HepG2 (cell line): ENCODE data around the gene DDX18. TPM values are rescaled to one million over a fixed set of nuclear protein-coding genes. Genes with fewer than 3 reads are reported as not detected.
A peak's percentile ranks its signal among the peaks of the same experiment; 100 is the strongest.

Source experiments
- DBP ChIP-seq: sonication (generic); formaldehyde crosslinking; IDR thresholded peaks from 2 replicates; pipeline ENCODE4 v1.4.0; 2020; ENCODE audit warnings: missing genetic modification reagents; ENCODE audit errors: not compliant biosample characterization
- EZH2 ChIP-seq: conservative IDR thresholded peaks from 2 replicates; pipeline ENCODE4 v1.6.1; 2012; ENCODE audit warnings: mild to moderate bottlenecking, low read depth, low read length, moderate library complexity
- GMEB2 ChIP-seq: IDR thresholded peaks from 2 replicates; pipeline ENCODE4 v1.6.1; 2016; ENCODE audit warnings: missing biosample characterization, missing genetic modification reagents, low read depth
- HNF1B ChIP-seq: sonication (generic); formaldehyde crosslinking; IDR thresholded peaks from 2 replicates; pipeline ENCODE4 v1.5.1; 2020; ENCODE audit warnings: mild to moderate bottlenecking, moderate library complexity, missing genetic modification reagents
- IKZF1 ChIP-seq: fragments of 450-650 bp; IDR thresholded peaks from 2 replicates; pipeline ENCODE4 v1.7.1; 2016
- KDM4B ChIP-seq: sonication (generic); formaldehyde crosslinking; IDR thresholded peaks from 2 replicates; pipeline ENCODE4 v1.4.0; 2020; ENCODE audit warnings: missing genetic modification reagents
- MATR3 ChIP-seq: sonication (generic); formaldehyde crosslinking; IDR thresholded peaks from 2 replicates; pipeline ENCODE4 v1.4.0; 2020; ENCODE audit warnings: missing genetic modification reagents
- MAX ChIP-seq: IDR thresholded peaks from 2 replicates; pipeline ENCODE4 v1.6.1; 2012; ENCODE audit warnings: inconsistent platforms
- MIXL1 ChIP-seq: IDR thresholded peaks from 2 replicates; pipeline ENCODE4 v1.6.1; 2016
- MZF1 ChIP-seq: sonication (generic); formaldehyde crosslinking; IDR thresholded peaks from 2 replicates; pipeline ENCODE4 v1.8.1; 2023; ENCODE audit warnings: mild to moderate bottlenecking, missing genetic modification reagents, borderline replicate concordance
- PRPF4 ChIP-seq: fragments of 200-400 bp; formaldehyde crosslinking; IDR thresholded peaks from 2 replicates; pipeline ENCODE4 v1.6.1; 2016; ENCODE audit warnings: low read length, low read depth; ENCODE audit not compliant: poor library complexity, severe bottlenecking
- RXRB ChIP-seq: IDR thresholded peaks from 2 replicates; pipeline ENCODE4 v1.6.1; 2016; ENCODE audit warnings: borderline replicate concordance, missing genetic modification reagents, missing compliant biosample characterization
- SSRP1 ChIP-seq: IDR thresholded peaks from 2 replicates; pipeline ENCODE4 v1.6.1; 2016; ENCODE audit warnings: control low read depth
- SYNCRIP ChIP-seq: fragments of 200-400 bp; formaldehyde crosslinking; IDR thresholded peaks from 2 replicates; pipeline ENCODE4 v1.6.1; 2018; ENCODE audit warnings: mild to moderate bottlenecking, low read depth, low read length; ENCODE audit not compliant: insufficient read depth
- TBP ChIP-seq: sonication (generic); formaldehyde crosslinking; IDR thresholded peaks from 2 replicates; pipeline ENCODE4 v1.5.0; 2020; ENCODE audit warnings: missing genetic modification reagents
- TFAP4 ChIP-seq: sonication (generic); IDR thresholded peaks from 2 replicates; pipeline ENCODE4 v1.6.1; 2016; ENCODE audit warnings: low read depth, borderline replicate concordance
- XRCC5 ChIP-seq: fragments of 200-400 bp; formaldehyde crosslinking; optimal IDR thresholded peaks from 2 replicates; pipeline ENCODE3; 2017; ENCODE audit warnings: mild to moderate bottlenecking, low read length
- YY1 ChIP-seq: IDR thresholded peaks from 2 replicates; pipeline ENCODE4 v1.6.1; 2011; ENCODE audit warnings: low read length, low read depth, moderate library complexity, mild to moderate bottlenecking; ENCODE audit not compliant: insufficient read depth, insufficient replicate concordance
- ZEB1 ChIP-seq: IDR thresholded peaks from 2 replicates; pipeline ENCODE4 v1.6.1; 2012; ENCODE audit warnings: mild to moderate bottlenecking, low read depth, inconsistent platforms; ENCODE audit not compliant: insufficient replicate concordance
- ZNF292 ChIP-seq: sonication (generic); formaldehyde crosslinking; IDR thresholded peaks from 2 replicates; pipeline ENCODE4 v1.8.1; 2022; ENCODE audit warnings: mild to moderate bottlenecking, low read depth, missing genetic modification reagents, borderline replicate concordance
- ZNF784 ChIP-seq: sonication (generic); formaldehyde crosslinking; IDR thresholded peaks from 2 replicates; pipeline ENCODE4 v1.5.1; 2020; ENCODE audit warnings: missing genetic modification reagents, mild to moderate bottlenecking, borderline replicate concordance
- ZSCAN5A ChIP-seq: sonication (generic); formaldehyde crosslinking; IDR thresholded peaks from 2 replicates; pipeline ENCODE4 v1.8.0; 2022; ENCODE audit warnings: mild to moderate bottlenecking, missing genetic modification reagents, borderline replicate concordance
- polyA plus RNA-seq, 8 experiments: library from polyadenylated mRNA; depleted of rRNA in 3 of 8; stranded (reverse) in 7 of 8; unstranded in 1 of 8; fragments of >200 nt; fragmentation: Illumina TruSeq in 4 of 8; extraction: Trizol in 4 of 8; gene quantifications; 2 replicates each; pipeline versions ENCODE4 v1.2.1 to v1.2.3, GENCODE V29; 2011 to 2016; ENCODE audit warnings: low read depth in 4 of 8, missing spikeins in 1 of 8, mixed read lengths in 1 of 8; ENCODE audit not compliant: insufficient read depth in 1 of 8
- total RNA-seq, 5 experiments: library from RNA; depleted of rRNA; stranded (reverse); fragments of >200 nt; fragmentation: Illumina TruSeq; extraction: Trizol; gene quantifications; 2 replicates each; pipeline ENCODE4 v1.2.3, GENCODE V29; 2016; ENCODE audit warnings: low read depth in 1 of 5

DDX18 gene
- total and polyA plus RNA-seq, 2 of the 13 experiments (the other 11 are each of a cell fraction or from before 2014, with no cell fraction given): 64.0 to 134 TPM

- TF ChIP-seq ZEB1: no peak
- no peak for TF ChIP-seq PRPF4
- TF ChIP-seq ZNF292 (CRISPR knock-in tag): no peak
- TF ChIP-seq XRCC5: peak; percentile 77
- TF ChIP-seq TBP (CRISPR knock-in tag): no peak
- 0 out of 2 replicates have a peak, but pooled peaks have one; percentile 26 for TF ChIP-seq HNF1B (CRISPR knock-in tag)
- TF ChIP-seq MIXL1 (CRISPR knock-in tag): no peak
- no peak for TF ChIP-seq ZSCAN5A (CRISPR knock-in tag)
- 0 out of 2 replicates have a peak, but pooled peaks have one; percentile 29 for TF ChIP-seq RXRB (CRISPR knock-in tag)
- TF ChIP-seq ZNF784 (CRISPR knock-in tag): no peak
- TF ChIP-seq EZH2: no peak
- TF ChIP-seq YY1: peak; percentile 40
- TF ChIP-seq GMEB2 (CRISPR knock-in tag): no peak
- no peak for TF ChIP-seq MATR3 (CRISPR knock-in tag)
- peak; percentile 75 for TF ChIP-seq TFAP4
- TF ChIP-seq DBP (CRISPR knock-in tag): no peak
- TF ChIP-seq SSRP1 (CRISPR knock-in tag): peak; percentile 69; the same call in 1 of the 2 replicates
- TF ChIP-seq IKZF1: no peak
- TF ChIP-seq KDM4B (CRISPR knock-in tag): no peak; the same call in 1 of the 2 replicates
- TF ChIP-seq MZF1 (CRISPR knock-in tag): no peak
- no peak for TF ChIP-seq MAX
- TF ChIP-seq SYNCRIP: no peak
Observed at GRCh38 chr2:117835990-117836760, 21.7 kb downstream of the DDX18 start (continued).
